Gastroesophageal sphincter (tissue), 4 donors: ENCODE data around the gene PDPR. TPM values are rescaled to one million over a fixed set of nuclear protein-coding genes. Genes with fewer than 3 reads are reported as not detected.
"Not testable (repeated sequence)": the region's sequence is repeated elsewhere in the genome, so short reads cannot be mapped to it uniquely, and the experiment has no call there.

ENCODE experiments used
- ATAC-seq: fragments of 150-250 bp; one replicate; pipeline ENCODE4 v1.9.1; 2016; ENCODE audit warnings: mild to moderate bottlenecking, moderate library complexity
- H3K27ac ChIP-seq, 4 donors: fragments of 200-600 bp; sonication (generic) in 3 of 4; 1 replicate in 3 of 4; 2 replicates in 1 of 4; pipeline ENCODE4 v1.5.1; 2016 to 2019
- H3K27me3 ChIP-seq: fragments of 200-600 bp; sonication (generic); one replicate; pipeline ENCODE4 v1.5.1; 2019
- H3K36me3 ChIP-seq, 2 donors: fragments of 200-600 bp; sonication (generic); one replicate each; pipeline ENCODE4 v1.5.1; 2019; ENCODE audit warnings: control low read depth in 1 of 2
- H3K4me1 ChIP-seq, 3 donors: fragments of 200-600 bp; sonication (generic); 1 replicate in 2 of 3; 2 replicates in 1 of 3; pipeline ENCODE4 v1.5.1; 2016 to 2019; ENCODE audit warnings: control low read depth in 2 of 3
- H3K4me3 ChIP-seq, 2 donors: fragments of 200-600 bp; sonication (generic); one replicate each; pipeline ENCODE4 v1.5.1; 2019; ENCODE audit warnings: mild to moderate bottlenecking in 1 of 2, moderate library complexity in 1 of 2
- H3K9me3 ChIP-seq, 3 donors: fragments of 200-600 bp; sonication (generic); one replicate each; pipeline ENCODE4 v1.5.1; 2017 to 2019; ENCODE audit warnings: control low read depth in 2 of 3
- POLR2A ChIP-seq, 2 donors: fragments of 450-650 bp; IDR thresholded peaks; one replicate each; pipeline ENCODE4 v1.6.1; 2017; ENCODE audit warnings: antibody characterized with exemption in 2 of 2, mild to moderate bottlenecking in 2 of 2, moderate library complexity in 1 of 2
- POLR2AphosphoS5 ChIP-seq: sonication (generic); formaldehyde crosslinking; IDR thresholded peaks from one replicate; pipeline ENCODE4 v1.6.1; 2017; ENCODE audit warnings: antibody characterized with exemption
- WGBS, 2 donors: methylation state at CpG; one replicate each; pipeline ENCODE4 v1.1.5; 2018; ENCODE audit warnings: low coverage in 1 of 2; 5-methylcytosine and 5-hydroxymethylcytosine counted together
- total RNA-seq, 4 donors: library from RNA; depleted of rRNA; stranded (reverse); fragments of >200 nt; gene quantifications; one replicate each; pipeline ENCODE4 v1.1.0, GENCODE V29; 2016
- TF ChIP-seq, protein P1 (sequence below), 4 experiments: fragments of 200-600 bp in 2 of 4; fragments of 450-650 bp in 2 of 4; sonication (generic) in 1 of 4; IDR thresholded peaks; one replicate each; pipeline ENCODE4 v1.5.1; 2017 to 2019; ENCODE audit warnings: antibody characterized with exemption in 4 of 4, mild to moderate bottlenecking in 2 of 4, moderate library complexity in 2 of 4

The PDPR gene
- total RNA-seq, result 10 to 100 TPM; 24.0 to 38.3 (median 29.8) TPM

DNA sequence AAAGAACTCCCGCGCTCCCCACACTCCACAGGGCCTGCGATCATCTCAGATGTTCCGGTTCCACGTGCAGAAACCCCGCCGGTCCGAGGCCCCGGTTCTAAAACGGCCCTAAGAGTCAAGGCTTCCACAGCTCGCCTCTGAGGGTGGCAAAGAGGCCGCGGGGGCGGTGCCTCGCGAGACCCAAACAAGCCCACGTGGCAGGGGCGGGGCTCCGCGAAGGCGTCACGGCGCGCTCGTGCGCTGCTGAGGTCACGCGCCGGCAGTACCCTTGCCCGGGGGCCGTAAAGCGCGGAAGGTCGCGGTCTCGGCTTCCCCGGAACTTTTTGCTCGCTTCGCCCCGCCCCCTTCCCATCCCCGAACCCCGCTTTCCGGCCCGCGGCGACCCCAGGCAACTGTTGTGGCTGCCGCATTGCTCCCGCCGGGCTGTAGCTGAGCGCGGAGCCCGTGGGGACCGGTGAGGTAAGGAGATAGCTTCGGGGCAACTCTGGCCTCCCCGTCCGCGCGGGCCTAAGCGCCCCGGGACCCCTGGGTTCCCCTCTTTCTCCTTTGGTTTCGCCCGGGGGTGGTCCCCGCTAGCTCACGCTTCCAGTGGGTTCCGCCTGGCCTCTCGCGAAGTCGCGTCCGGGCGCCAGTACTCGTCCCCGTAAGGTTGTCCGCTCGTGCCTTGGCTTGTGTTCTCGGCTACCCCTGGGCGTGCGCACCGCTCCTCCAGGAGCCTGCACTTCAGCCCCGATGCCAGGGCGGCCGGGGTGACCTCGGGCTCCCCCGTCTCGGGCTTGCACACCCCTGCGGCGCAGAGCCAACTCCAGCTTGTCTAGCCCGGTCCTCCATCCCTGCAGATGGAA, at the start of gene PDPR:
TSS of gene PDPR (plus strand) at position 351 of the 845 bp plus-strand sequence. CDS start 6,161 bp downstream, outside the sequence.
- H3K9me3 ChIP-seq, H3K36me3 ChIP-seq, H3K27me3 ChIP-seq: not testable (repeated sequence)
- no CpG with 5 or more reads among the region's 88 CpGs for WGBS, 2 donors
- peaks cover 0 to 25% (median 3%) of the 10 kb centered on the region in 3 donors for H3K4me1 ChIP-seq
- H3K4me3 ChIP-seq, result peak within 1 kb of the TSS; percentile 74 to 81
- ATAC-seq, result peak; percentile 98
- peak within 1 kb of the TSS; percentile 36 to 86 (median 81) for H3K27ac ChIP-seq
- TF ChIP-seq POLR2AphosphoS5 (peak; percentile 59), POLR2A (IDR thresholded peaks at IDR 0.05) (peak; percentile 27 to 32)

GRCh38 chr16:70064841-70065370, 49.2 kb upstream of the PDPR start:
- peak; percentile 44 for ATAC-seq
- not testable (repeated sequence) for H3K9me3 ChIP-seq, H3K27me3 ChIP-seq, H3K36me3 ChIP-seq
- WGBS, 2 donors, result 0 to 3% methylated on average over 1 to 4 of the region's 22 CpGs
- peaks cover 0 to 32% (median 0%) of the 10 kb centered on the region in 3 donors for H3K4me1 ChIP-seq
- H3K27ac ChIP-seq, result peak overlapping the region; percentile 74 to 92 (median 90)
- H3K4me3 ChIP-seq, result peak overlapping the region; percentile 61 to 81
- TF ChIP-seq, protein P1, sequence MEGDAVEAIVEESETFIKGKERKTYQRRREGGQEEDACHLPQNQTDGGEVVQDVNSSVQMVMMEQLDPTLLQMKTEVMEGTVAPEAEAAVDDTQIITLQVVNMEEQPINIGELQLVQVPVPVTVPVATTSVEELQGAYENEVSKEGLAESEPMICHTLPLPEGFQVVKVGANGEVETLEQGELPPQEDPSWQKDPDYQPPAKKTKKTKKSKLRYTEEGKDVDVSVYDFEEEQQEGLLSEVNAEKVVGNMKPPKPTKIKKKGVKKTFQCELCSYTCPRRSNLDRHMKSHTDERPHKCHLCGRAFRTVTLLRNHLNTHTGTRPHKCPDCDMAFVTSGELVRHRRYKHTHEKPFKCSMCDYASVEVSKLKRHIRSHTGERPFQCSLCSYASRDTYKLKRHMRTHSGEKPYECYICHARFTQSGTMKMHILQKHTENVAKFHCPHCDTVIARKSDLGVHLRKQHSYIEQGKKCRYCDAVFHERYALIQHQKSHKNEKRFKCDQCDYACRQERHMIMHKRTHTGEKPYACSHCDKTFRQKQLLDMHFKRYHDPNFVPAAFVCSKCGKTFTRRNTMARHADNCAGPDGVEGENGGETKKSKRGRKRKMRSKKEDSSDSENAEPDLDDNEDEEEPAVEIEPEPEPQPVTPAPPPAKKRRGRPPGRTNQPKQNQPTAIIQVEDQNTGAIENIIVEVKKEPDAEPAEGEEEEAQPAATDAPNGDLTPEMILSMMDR (IDR thresholded peaks at IDR 0.05), result peak in 3 of 4 experiments; percentile 13 to 18 (median 15)

GRCh38 chr16:70065376-70065745, 48.8 kb upstream of the PDPR start:
- not testable (repeated sequence) for H3K9me3 ChIP-seq, H3K36me3 ChIP-seq, H3K27me3 ChIP-seq
- peak overlapping the region; percentile 61 to 81 for H3K4me3 ChIP-seq
- H3K4me1 ChIP-seq, result peaks cover 0 to 32% (median 0%) of the 10 kb centered on the region in 3 donors
- WGBS, 2 donors, result no CpG with 5 or more reads among the region's 40 CpGs
- peak; percentile 68 for ATAC-seq
- peak overlapping the region; percentile 74 to 92 (median 90) for H3K27ac ChIP-seq

GRCh38 chr16:70065746-70066658, 48.1 kb upstream of the PDPR start:
- ATAC-seq, result peak; percentile 94
- H3K9me3 ChIP-seq, H3K36me3 ChIP-seq, H3K27me3 ChIP-seq: not testable (repeated sequence)
- TF ChIP-seq POLR2A (IDR thresholded peaks at IDR 0.05) (peak; percentile 58 to 62), POLR2AphosphoS5 (peak; percentile 37)
- peaks cover 0 to 31% (median 0%) of the 10 kb centered on the region in 3 donors for H3K4me1 ChIP-seq
- H3K4me3 ChIP-seq, result peak overlapping the region; percentile 61 to 81
- WGBS, 2 donors, result 0 to 2% methylated on average over 3 to 15 of the region's 62 CpGs
- H3K27ac ChIP-seq, result peak overlapping the region; percentile 74 to 92 (median 90)

DNA sequence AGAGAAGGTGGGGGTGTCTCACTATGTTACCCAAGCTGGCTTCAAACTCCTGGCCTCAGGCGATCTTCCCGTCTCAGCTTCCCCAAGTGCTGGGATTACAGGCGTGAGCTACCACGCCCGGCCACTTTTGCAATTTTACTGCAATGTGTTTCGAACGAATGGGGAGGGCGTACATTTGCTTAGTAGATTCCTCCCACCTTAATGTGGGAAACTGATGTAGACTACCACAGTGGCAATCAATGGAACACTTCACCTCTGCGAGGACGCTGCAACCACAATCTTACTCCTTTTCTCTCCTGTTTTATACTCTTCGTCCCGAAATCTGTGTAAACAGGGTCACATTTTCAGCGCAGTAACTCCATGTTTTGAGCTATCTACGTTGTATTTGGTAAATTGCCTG, 47.4 kb upstream of the PDPR start:
- H3K4me3 ChIP-seq, result peak overlapping the region; percentile 61 to 81
- not testable (repeated sequence) for H3K27me3 ChIP-seq

DNA sequence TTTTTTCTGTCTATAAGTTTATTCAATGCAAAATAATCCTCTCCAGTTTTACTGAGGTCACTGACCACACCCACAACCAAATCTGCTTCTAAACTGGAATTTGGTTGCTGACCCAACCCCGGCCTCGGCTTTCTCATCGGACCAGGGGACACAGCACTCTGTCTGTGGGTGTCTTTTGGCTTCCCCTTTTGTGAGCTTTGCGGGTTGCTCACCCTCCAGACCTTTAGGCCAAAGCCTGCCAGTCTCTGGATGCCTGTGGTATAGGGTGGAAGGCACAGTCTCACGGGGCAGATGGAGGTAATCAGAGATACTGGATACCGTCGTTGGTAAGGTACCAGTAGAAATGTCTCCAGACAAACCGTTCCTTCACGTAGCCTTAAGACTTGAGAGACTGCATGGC, 35.1 kb upstream of the PDPR start:
- WGBS, 2 donors, result 88 to 100% methylated on average over 1 to 5 of the region's 9 CpGs
- ATAC-seq, H3K27me3 ChIP-seq: not testable (repeated sequence)

More for the DNA sequence above, 47.4 kb upstream of the PDPR start:
- not testable (repeated sequence) for H3K36me3 ChIP-seq, ATAC-seq, H3K9me3 ChIP-seq
- Histone ChIP-seq H3K4me1 (peaks cover 0 to 27% (median 0%) of the 10 kb centered on the region in 3 donors), H3K27ac (peak overlapping the region in 2 of 4 donors; percentile 90 to 92)
- 22 to 27% methylated on average over 6 to 14 of the region's 14 CpGs for WGBS, 2 donors

DNA sequence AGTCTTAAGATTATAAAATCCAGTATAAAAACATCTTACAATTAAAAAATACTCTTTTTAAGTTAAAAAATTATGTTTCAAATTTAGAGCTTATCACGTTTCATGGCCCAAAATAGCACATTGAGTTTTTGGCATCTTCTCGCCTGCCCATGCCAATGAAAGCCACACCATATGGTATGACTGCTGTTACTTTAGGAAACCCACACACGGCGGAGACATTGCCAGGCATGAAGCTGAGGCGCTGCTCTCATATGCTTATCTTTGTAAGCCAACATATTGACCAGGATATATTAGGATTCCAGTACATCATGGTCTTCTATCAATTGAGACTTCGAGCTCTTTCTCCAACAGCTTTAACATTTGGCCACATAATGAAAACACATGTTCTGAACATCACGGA, 32.9 kb upstream of the PDPR start:
- H3K9me3 ChIP-seq, H3K4me1 ChIP-seq, H3K36me3 ChIP-seq, H3K4me3 ChIP-seq, H3K27ac ChIP-seq, H3K27me3 ChIP-seq, ATAC-seq: not testable (repeated sequence)
- 72 to 76% methylated on average over 4 to 7 of the region's 7 CpGs for WGBS, 2 donors

More for the DNA sequence above, 35.1 kb upstream of the PDPR start:
- not testable (repeated sequence) for H3K36me3 ChIP-seq, H3K9me3 ChIP-seq, H3K4me1 ChIP-seq, H3K4me3 ChIP-seq, H3K27ac ChIP-seq

- ATAC-seq, H3K4me3 ChIP-seq, H3K9me3 ChIP-seq, H3K27ac ChIP-seq, H3K36me3 ChIP-seq, H3K4me1 ChIP-seq, H3K27me3 ChIP-seq: not testable (repeated sequence)
- WGBS, 2 donors, result 79 to 80% methylated on average over 1 to 4 of the region's 4 CpGs
These were observed 30.2 kb upstream of the PDPR start for GRCh38 chr16:70083931-70084330.

- H3K27me3 ChIP-seq, H3K36me3 ChIP-seq, H3K9me3 ChIP-seq, H3K27ac ChIP-seq, H3K4me1 ChIP-seq, H3K4me3 ChIP-seq, ATAC-seq: not testable (repeated sequence)
- 54% methylated on average over 2 of the region's 2 CpGs; no CpG with 5 or more reads in 1 of the 2 donors for WGBS, 2 donors
These were observed 26.0 kb upstream of the PDPR start for GRCh38 chr16:70088160-70088559.

GRCh38 chr16:70088877-70089276, 25.3 kb upstream of the PDPR start:
- not testable (repeated sequence) for ATAC-seq, H3K9me3 ChIP-seq, H3K4me1 ChIP-seq, H3K27ac ChIP-seq, H3K4me3 ChIP-seq, H3K27me3 ChIP-seq, H3K36me3 ChIP-seq
- 50% methylated on average over 1 of the region's 4 CpGs; no CpG with 5 or more reads in 1 of the 2 donors for WGBS, 2 donors

- H3K27me3 ChIP-seq, H3K27ac ChIP-seq, H3K36me3 ChIP-seq, H3K4me1 ChIP-seq, H3K9me3 ChIP-seq, H3K4me3 ChIP-seq, ATAC-seq: not testable (repeated sequence)
- 90 to 100% methylated on average over 1 to 3 of the region's 6 CpGs for WGBS, 2 donors
These were observed 24.8 kb upstream of the PDPR start for GRCh38 chr16:70089289-70089688.
